ENCODE data around the gene LRP1B. TPM values are rescaled to one million over a fixed set of nuclear protein-coding genes. Genes with fewer than 3 reads are reported as not detected.

The LRP1B gene
- polyA plus RNA-seq, 2 of the 4 experiments (the other 2 are of a cell fraction) = 0.03 TPM; not detected in 1

- FAIRE-seq (no peak), DNase-seq (ENCODE audit: low read depth in 1 of 2, low spot score in 1 of 2) (no peak), ATAC-seq (no peak)
- WGBS (ENCODE audit: missing lambda C conversion rate) = 47% methylated on average over 3 of the region's 3 CpGs
- TF ChIP-seq CHD4 (IDR thresholded peaks at IDR 0.05; ENCODE audit: borderline replicate concordance) (no peak), HOXB13 (CRISPR knock-in tag; IDR thresholded peaks at IDR 0.05; ENCODE audit: low read depth) (no peak), FOXS1 (CRISPR knock-in tag; IDR thresholded peaks at IDR 0.05) (no peak), ESRRA (IDR thresholded peaks at IDR 0.05; ENCODE audit: borderline replicate concordance, low read length) (no peak), POLR2A (IDR thresholded peaks at IDR 0.05; ENCODE audit: low read length) (no peak), ATOH8 (CRISPR knock-in tag; IDR thresholded peaks at IDR 0.05; ENCODE audit: low read depth) (no peak), HEYL (CRISPR knock-in tag; IDR thresholded peaks at IDR 0.05) (no peak), ZNF302 (CRISPR knock-in tag; IDR thresholded peaks at IDR 0.05) (no peak)
- Histone ChIP-seq H3K9me3 (no peaks in the 10 kb centered on the region), H3K4me1 (no peaks in the 10 kb centered on the region), H3K4me2 (no peak overlapping the region), H3K27ac (no peak overlapping the region), H3K4me3 (no peak overlapping the region)
- POLR2A ChIA-PET = no interaction called here
- CTCF ChIA-PET = no interaction called here
These were observed 1289.7 kb downstream of the LRP1B start for GRCh38 chr2:140841141-140841540.

GRCh38 chr2:140836826-140837225 lies 1294.0 kb downstream of the LRP1B start:
- Histone ChIP-seq H3K27ac (no peak overlapping the region), H3K4me3 (no peak overlapping the region), H3K4me2 (no peak overlapping the region), H3K9me3 (no peaks in the 10 kb centered on the region), H3K4me1 (no peaks in the 10 kb centered on the region)
- TF ChIP-seq MYC (IDR thresholded peaks at IDR 0.05; ENCODE audit: borderline replicate concordance, low read length) (no peak), FOSB (CRISPR knock-in tag; IDR thresholded peaks at IDR 0.05) (no peak)
- ChIA-PET CTCF (no interaction called here), POLR2A (no interaction called here)
- no peak for FAIRE-seq
- DNase-seq (ENCODE audit: low read depth in 1 of 2, low spot score in 1 of 2) = no peak
- no peak for ATAC-seq
- 75% methylated on average over 2 of the region's 2 CpGs for WGBS (ENCODE audit: missing lambda C conversion rate)

GRCh38 chr2:140835079-140835478 lies 1295.7 kb downstream of the LRP1B start:
- H3K4me3 ChIP-seq = no peak overlapping the region
- DNase-seq (ENCODE audit: low read depth in 1 of 2, low spot score in 1 of 2) = no peak
- H3K4me1 ChIP-seq = no peaks in the 10 kb centered on the region
- H3K4me2 ChIP-seq = no peak overlapping the region
- FAIRE-seq = no peak
- no peak overlapping the region for H3K27ac ChIP-seq
- TF ChIP-seq FOSL2 (IDR thresholded peaks at IDR 0.05) = no peak
- no peak for TF ChIP-seq FOSL2 (CRISPR knock-in tag; IDR thresholded peaks at IDR 0.05)
- TF ChIP-seq HOXB5 (CRISPR knock-in tag; IDR thresholded peaks at IDR 0.05) = no peak
- no peak for TF ChIP-seq HDAC2 (IDR thresholded peaks at IDR 0.05)
- TF ChIP-seq HOXB13 (CRISPR knock-in tag; IDR thresholded peaks at IDR 0.05; ENCODE audit: low read depth) = no peak
- TF ChIP-seq RCOR1 (IDR thresholded peaks at IDR 0.05; ENCODE audit: low read depth, low read length) = no peak
- no peak for TF ChIP-seq CTCF (IDR thresholded peaks at IDR 0.05)
- TF ChIP-seq JUNB (IDR thresholded peaks at IDR 0.05) = no peak
- no peak for TF ChIP-seq FOXS1 (CRISPR knock-in tag; IDR thresholded peaks at IDR 0.05)
- TF ChIP-seq RAD21 (conservative IDR thresholded peaks at IDR 0.05 in 1 of 2, IDR thresholded peaks at IDR 0.05 in 1 of 2) = no peak
- TF ChIP-seq FOSB (CRISPR knock-in tag; IDR thresholded peaks at IDR 0.05) = no peak
- TF ChIP-seq ATOH8 (CRISPR knock-in tag; IDR thresholded peaks at IDR 0.05; ENCODE audit: low read depth) = no peak
- TF ChIP-seq RARB (CRISPR knock-in tag; IDR thresholded peaks at IDR 0.05) = no peak
- TF ChIP-seq MAZ (IDR thresholded peaks at IDR 0.05; ENCODE audit: borderline replicate concordance, low read depth, low read length) = no peak
- no peak for TF ChIP-seq ZFP36 (IDR thresholded peaks at IDR 0.05; ENCODE audit: borderline replicate concordance, partially characterized antibody)
- TF ChIP-seq ZC3H11A (IDR thresholded peaks at IDR 0.05) = no peak
- no peak for TF ChIP-seq NFE2L2 (conservative IDR thresholded peaks at IDR 0.05; ENCODE audit: low read length)
- no peak for TF ChIP-seq SREBF2 (IDR thresholded peaks at IDR 0.05)
- no peak for TF ChIP-seq MAX (IDR thresholded peaks at IDR 0.05)
- ChIA-PET CTCF (no interaction called here), POLR2A (no interaction called here)
- WGBS (ENCODE audit: missing lambda C conversion rate) = 52% methylated on average over 7 of the region's 7 CpGs
- no peaks in the 10 kb centered on the region for H3K9me3 ChIP-seq
- ATAC-seq = no peak

All from A549 (cell line).